GM12801 (cell line): ENCODE data around the gene TRAPPC3.

Source experiments
- CTCF ChIP-seq: IDR thresholded peaks from one replicate; pipeline ENCODE4 v1.5.1; 2011; ENCODE audit warnings: control low read depth; ENCODE audit not compliant: insufficient read length; ENCODE audit errors: extremely low read depth

Gene TRAPPC3

DNA sequence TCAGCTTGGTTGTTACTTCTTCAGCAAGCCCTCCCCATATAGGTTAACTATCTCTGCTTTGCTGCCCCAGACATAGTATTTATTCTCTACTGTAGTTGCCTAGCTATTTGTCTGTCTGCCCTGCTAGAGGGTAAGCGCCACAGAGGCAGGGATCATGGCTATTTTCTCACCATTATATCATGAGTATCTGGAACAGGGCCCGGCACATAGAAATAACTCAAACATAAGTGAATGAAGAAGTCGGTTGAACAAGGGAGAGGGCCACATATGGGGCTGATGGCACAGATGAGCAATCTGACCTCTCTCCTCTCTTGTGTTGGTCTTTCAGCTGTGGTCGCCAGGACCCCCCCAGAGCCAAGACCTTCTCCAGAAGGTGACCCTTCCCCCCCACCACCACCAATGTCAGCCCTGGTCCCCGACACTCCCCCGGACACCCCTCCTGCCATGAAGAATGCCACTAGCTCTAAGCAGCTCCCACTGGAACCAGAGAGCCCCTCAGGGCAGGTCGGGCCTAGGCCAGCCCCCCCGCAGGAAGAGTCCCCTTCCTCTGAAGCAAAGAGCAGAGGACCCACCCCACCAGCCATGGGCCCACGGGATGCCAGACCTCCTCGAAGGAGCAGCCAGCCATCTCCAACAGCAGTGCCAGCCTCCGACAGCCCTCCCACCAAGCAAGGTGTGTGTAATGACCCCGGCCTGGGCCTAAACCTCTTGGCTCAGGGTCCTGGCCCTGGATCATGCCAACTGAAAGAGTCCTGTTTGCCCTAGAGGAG, 21.5 kb upstream of the TRAPPC3 start:
- no peak for TF ChIP-seq CTCF

DNA sequence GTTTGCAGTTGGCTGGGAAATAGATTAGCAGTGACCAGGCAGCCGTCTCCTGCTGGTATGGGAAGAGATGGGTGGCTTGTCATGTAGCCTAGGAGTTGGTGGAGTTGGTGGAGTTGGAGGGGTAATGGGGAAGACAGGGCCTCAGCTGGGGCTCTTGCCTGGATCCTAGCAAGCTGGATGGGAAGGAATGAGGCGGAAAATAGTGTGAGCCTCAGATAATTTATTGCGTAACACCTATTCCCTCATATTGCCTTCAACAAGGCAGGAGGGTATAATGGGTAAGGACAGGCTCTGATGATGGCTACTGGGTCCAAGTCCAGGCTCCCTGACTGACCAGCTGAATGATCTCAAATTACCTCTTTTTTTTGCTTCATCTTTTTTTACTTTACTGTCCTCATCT, 19.2 kb upstream of the TRAPPC3 start:
- no peak for TF ChIP-seq CTCF

DNA sequence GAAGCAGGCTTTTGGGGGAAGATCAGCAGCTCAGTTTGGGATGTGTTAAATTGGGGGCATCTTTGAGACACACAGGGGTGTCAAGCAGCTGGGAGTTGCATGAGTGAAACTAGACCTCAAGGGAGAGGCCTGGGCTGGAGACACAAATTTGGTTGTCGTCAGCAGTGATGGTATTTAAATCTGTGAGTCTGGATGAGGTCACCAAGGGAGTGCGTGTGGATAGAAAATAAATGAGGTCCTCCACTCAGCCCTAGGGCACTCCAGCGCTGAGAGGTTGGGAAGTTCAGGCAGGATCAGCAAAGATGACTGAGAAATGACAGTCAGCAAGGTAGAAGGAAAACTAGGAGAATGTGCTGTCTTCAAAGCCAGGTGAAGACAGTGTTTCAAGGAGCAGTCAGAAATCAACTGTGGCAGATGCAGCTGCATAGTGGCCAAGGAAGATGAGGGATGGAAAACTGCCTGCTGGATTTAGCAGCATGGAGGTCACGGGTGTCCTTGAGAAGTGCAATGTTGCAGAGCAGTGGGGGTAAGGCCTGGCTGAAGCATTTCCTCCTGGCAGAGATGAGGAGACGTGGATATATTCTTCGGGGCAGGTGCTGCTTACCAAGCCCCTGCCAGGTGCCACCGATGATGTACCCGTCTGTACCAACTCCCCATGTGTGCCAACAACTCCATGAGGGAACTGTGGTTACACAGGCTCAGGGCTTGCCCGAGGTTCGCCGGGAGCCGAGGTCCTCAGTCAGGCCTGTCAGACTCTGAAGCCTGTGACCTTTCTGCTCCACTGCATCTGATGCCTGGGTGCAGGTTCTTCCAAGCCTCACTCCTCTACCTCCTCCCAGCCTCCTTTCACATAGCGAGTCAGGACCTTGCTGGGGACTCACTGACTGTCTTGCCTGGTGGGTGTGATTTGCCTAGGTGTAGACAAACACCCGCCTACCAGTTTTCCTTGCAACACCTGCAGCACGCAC, 17.9 kb upstream of the TRAPPC3 start:
- TF ChIP-seq CTCF, result no peak

DNA sequence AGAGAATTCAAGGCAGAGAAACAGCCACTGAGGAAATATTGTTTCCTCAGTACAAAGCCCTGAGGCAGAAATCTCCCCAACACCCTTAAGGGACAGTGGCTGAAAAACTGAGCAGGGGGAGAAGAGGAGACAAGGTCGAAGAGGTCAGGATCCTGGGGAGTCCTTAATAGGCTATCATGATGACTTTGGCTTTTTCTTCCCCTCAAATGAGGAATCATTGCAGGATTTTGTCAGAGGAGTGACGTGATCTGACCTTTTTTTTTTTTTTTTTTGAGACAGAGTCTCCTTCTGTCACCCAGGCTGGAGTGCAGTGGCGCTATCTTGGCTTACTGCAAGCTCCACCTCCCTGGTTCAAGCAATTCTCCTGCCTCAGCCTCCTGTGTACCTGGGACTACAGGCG, 16.9 kb upstream of the TRAPPC3 start:
- no peak for TF ChIP-seq CTCF

GRCh38 chr1:36165145-36165544, 15.9 kb upstream of the TRAPPC3 start:
- TF ChIP-seq CTCF, result no peak

GRCh38 chr1:36164361-36164760, 15.1 kb upstream of the TRAPPC3 start:
- no peak for TF ChIP-seq CTCF

DNA sequence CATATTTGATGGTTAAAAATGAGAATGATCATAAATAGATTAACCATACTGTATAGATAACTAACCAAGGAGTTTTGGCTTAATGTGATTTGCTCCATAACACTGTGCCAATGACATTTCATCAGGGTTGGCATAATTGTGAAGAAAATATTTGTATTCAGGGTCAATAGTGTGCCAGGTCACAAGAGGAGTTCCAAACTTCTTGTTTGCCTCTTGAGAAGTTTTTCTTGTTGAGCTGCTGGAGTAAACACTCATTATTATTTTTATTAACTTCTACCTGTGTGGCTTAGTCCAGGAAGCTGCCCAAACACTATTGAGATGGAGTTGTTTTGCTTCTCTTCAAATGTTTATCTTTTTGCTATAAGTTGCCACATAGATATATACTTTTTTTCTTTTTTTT, 14.1 kb upstream of the TRAPPC3 start:
- no peak for TF ChIP-seq CTCF
